ENCODE measurements around the gene WRAP73. TPM values are rescaled to one million over a fixed set of nuclear protein-coding genes. Genes with fewer than 3 reads are reported as not detected.

Gene WRAP73
- total RNA-seq, 1 experiment from 2014 or later: 51.4 TPM

DNA sequence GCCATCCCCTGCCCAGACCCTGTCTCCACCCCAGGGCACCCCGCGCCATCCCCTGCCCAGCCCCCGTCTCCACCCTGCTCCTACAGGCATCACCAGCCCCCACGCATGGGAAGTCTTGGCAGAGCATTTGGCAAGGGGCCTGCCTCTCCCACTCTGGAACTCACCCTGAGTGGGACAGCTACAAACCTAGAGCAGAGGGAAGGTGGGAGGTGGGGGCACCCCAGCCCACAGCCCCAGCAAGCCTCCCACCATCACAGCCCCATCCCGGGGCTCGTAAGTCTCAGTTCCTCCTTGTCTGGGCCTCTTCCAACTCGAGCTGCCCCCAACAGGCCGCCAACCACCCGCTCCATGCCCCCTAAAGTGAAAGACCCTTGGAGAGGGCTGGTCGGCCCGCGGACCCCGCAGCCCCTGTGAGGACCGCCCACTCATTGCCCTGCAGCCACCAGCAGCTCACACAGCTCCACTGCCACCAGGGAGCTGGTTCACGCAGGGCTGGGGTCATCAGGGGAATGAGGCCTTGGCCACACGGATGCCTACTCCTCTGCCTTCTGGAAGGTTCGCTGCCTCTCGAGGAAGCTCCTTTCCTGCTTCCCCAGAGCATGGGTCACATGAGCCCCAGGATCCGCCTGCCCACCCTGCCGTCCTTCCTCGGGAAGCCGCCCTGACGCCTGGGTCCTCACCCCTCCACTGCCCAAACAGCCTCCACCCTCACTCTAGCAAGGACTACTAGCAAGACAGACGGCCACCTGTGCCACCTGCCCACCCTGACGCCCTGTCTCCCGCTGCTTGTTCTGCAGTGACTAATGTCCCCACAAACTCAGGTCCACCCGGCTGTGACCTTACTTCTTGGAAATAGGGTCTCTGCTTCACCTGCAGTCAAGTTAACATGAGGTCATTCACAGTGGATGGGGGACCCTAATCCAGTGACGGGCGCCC is 53.0 kb downstream of the WRAP73 start:
- TF ChIP-seq TCF7L2 (IDR thresholded peaks at IDR 0.05; ENCODE audit: borderline replicate concordance, extremely low read depth, insufficient read depth, insufficient read length) (no peak), CEBPB (IDR thresholded peaks at IDR 0.05; ENCODE audit: low read depth) (no peak), SRF (IDR thresholded peaks at IDR 0.05; ENCODE audit: low read depth) (no peak)
- TF ChIP-seq, protein P1, sequence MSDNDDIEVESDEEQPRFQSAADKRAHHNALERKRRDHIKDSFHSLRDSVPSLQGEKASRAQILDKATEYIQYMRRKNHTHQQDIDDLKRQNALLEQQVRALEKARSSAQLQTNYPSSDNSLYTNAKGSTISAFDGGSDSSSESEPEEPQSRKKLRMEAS (IDR thresholded peaks at IDR 0.05): no peak
- DNase-seq (ENCODE audit: low read depth, low spot score) (no peak), ATAC-seq (no peak)
- no peak overlapping the region for H3K27ac ChIP-seq (ENCODE audit: low read depth, low read length)
- ChIA-PET RAD21 (ENCODE audit: low non-redundant PET in 1 of 2, low total read pairs in 2 of 2, uncharacterized antibody in 2 of 2, unreplicated experiment in 2 of 2) (no interaction called here), CTCF (no interaction called here), POLR2A (no interaction called here)
- H3K4me2 ChIP-seq (ENCODE audit: low read length): no peak overlapping the region
- H3K4me3 ChIP-seq (replicated peaks in 1 of 2; ENCODE audit: low read depth in 1 of 2, low read length in 2 of 2): no peak overlapping the region
- intact Hi-C loops (cut with micrococcal nuclease): no loop called here
- H3K36me3 ChIP-seq (ENCODE audit: control insufficient read depth in 1 of 2, insufficient read depth in 2 of 2, low read length in 2 of 2): no peaks in the 10 kb centered on the region
- H3K9ac ChIP-seq (ENCODE audit: low read length): no peak overlapping the region
- no peaks in the 10 kb centered on the region for H3K79me2 ChIP-seq (ENCODE audit: insufficient read depth, low read length)
- no peaks in the 10 kb centered on the region for H3K27me3 ChIP-seq (ENCODE audit: insufficient read depth, low read length)
- BruUV-seq (replicated peaks): no TSS peak
- no peaks in the 10 kb centered on the region for H3K9me2 ChIP-seq (ENCODE audit: insufficient read depth)
- no peaks in the 10 kb centered on the region for H3K4me1 ChIP-seq (ENCODE audit: control insufficient read depth in 1 of 2, insufficient read depth in 2 of 2, low read length in 2 of 2)
- H3K9me3 ChIP-seq (ENCODE audit: control insufficient read depth in 1 of 2, insufficient read depth in 1 of 2, low read depth in 1 of 2, low read length in 2 of 2): no peaks in the 10 kb centered on the region
- H2AFZ ChIP-seq (ENCODE audit: low read depth, low read length, poor library complexity, severe bottlenecking): no peak overlapping the region
- H4K20me1 ChIP-seq (ENCODE audit: insufficient read depth): no peaks in the 10 kb centered on the region

DNA sequence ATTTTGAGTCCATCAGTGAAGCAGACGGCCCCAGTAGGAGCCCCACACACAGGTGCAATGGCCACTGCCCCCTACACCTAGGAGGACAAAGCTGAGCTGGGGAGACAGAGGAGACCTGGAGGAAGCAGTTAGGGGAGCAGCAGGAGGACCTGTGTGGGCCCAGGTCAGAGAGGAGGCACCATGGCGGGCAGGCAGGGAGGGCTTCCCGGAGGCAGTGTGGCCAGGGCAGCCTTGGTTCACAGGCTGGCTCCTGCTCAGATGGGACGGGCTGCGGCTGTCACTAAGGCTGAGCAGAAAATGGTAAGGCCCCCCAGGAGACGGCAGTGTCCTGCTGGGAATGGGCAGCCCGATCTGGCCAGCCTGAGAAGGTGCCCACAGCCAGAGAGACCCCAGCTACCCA is 54.0 kb downstream of the WRAP73 start:
- no peak for DNase-seq (ENCODE audit: low read depth, low spot score)
- H4K20me1 ChIP-seq (ENCODE audit: insufficient read depth): no peaks in the 10 kb centered on the region
- POLR2A ChIA-PET: no interaction called here
- no peaks in the 10 kb centered on the region for H3K79me2 ChIP-seq (ENCODE audit: insufficient read depth, low read length)
- no peaks in the 10 kb centered on the region for H3K27me3 ChIP-seq (ENCODE audit: insufficient read depth, low read length)
- H3K36me3 ChIP-seq (ENCODE audit: control insufficient read depth in 1 of 2, insufficient read depth in 2 of 2, low read length in 2 of 2): no peaks in the 10 kb centered on the region
- H3K9me2 ChIP-seq (ENCODE audit: insufficient read depth): no peaks in the 10 kb centered on the region
- intact Hi-C loops (cut with micrococcal nuclease): no loop called here
- H3K9ac ChIP-seq (ENCODE audit: low read length): no peak overlapping the region
- no peak overlapping the region for H2AFZ ChIP-seq (ENCODE audit: low read depth, low read length, poor library complexity, severe bottlenecking)
- no peaks in the 10 kb centered on the region for H3K4me1 ChIP-seq (ENCODE audit: control insufficient read depth in 1 of 2, insufficient read depth in 2 of 2, low read length in 2 of 2)
- ATAC-seq: no peak
- H3K4me3 ChIP-seq (replicated peaks in 1 of 2; ENCODE audit: low read depth in 1 of 2, low read length in 2 of 2): no peak overlapping the region
- no peaks in the 10 kb centered on the region for H3K9me3 ChIP-seq (ENCODE audit: control insufficient read depth in 1 of 2, insufficient read depth in 1 of 2, low read depth in 1 of 2, low read length in 2 of 2)
- BruUV-seq (replicated peaks): no TSS peak
- RAD21 ChIA-PET (ENCODE audit: low non-redundant PET in 1 of 2, low total read pairs in 2 of 2, uncharacterized antibody in 2 of 2, unreplicated experiment in 2 of 2): no interaction called here
- CTCF ChIA-PET: no interaction called here
- H3K27ac ChIP-seq (ENCODE audit: low read depth, low read length): no peak overlapping the region
- H3K4me2 ChIP-seq (ENCODE audit: low read length): no peak overlapping the region
- no peak for TF ChIP-seq ZFX (IDR thresholded peaks at IDR 0.05)
- no peak for TF ChIP-seq JUND (IDR thresholded peaks at IDR 0.05)
- no peak for TF ChIP-seq SRF (IDR thresholded peaks at IDR 0.05; ENCODE audit: low read depth)
- TF ChIP-seq, protein P2, sequence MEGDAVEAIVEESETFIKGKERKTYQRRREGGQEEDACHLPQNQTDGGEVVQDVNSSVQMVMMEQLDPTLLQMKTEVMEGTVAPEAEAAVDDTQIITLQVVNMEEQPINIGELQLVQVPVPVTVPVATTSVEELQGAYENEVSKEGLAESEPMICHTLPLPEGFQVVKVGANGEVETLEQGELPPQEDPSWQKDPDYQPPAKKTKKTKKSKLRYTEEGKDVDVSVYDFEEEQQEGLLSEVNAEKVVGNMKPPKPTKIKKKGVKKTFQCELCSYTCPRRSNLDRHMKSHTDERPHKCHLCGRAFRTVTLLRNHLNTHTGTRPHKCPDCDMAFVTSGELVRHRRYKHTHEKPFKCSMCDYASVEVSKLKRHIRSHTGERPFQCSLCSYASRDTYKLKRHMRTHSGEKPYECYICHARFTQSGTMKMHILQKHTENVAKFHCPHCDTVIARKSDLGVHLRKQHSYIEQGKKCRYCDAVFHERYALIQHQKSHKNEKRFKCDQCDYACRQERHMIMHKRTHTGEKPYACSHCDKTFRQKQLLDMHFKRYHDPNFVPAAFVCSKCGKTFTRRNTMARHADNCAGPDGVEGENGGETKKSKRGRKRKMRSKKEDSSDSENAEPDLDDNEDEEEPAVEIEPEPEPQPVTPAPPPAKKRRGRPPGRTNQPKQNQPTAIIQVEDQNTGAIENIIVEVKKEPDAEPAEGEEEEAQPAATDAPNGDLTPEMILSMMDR (IDR thresholded peaks at IDR 0.05 in 2 of 3, conservative IDR thresholded peaks at IDR 0.05 in 1 of 3; ENCODE audit: borderline replicate concordance in 1 of 3, insufficient read depth in 1 of 3, low read depth in 2 of 3, low read length in 2 of 3): no peak
- TF ChIP-seq POLR2AphosphoS5 (IDR thresholded peaks at IDR 0.05; ENCODE audit: low read depth, low read length): no peak
- TF ChIP-seq, protein P3, sequence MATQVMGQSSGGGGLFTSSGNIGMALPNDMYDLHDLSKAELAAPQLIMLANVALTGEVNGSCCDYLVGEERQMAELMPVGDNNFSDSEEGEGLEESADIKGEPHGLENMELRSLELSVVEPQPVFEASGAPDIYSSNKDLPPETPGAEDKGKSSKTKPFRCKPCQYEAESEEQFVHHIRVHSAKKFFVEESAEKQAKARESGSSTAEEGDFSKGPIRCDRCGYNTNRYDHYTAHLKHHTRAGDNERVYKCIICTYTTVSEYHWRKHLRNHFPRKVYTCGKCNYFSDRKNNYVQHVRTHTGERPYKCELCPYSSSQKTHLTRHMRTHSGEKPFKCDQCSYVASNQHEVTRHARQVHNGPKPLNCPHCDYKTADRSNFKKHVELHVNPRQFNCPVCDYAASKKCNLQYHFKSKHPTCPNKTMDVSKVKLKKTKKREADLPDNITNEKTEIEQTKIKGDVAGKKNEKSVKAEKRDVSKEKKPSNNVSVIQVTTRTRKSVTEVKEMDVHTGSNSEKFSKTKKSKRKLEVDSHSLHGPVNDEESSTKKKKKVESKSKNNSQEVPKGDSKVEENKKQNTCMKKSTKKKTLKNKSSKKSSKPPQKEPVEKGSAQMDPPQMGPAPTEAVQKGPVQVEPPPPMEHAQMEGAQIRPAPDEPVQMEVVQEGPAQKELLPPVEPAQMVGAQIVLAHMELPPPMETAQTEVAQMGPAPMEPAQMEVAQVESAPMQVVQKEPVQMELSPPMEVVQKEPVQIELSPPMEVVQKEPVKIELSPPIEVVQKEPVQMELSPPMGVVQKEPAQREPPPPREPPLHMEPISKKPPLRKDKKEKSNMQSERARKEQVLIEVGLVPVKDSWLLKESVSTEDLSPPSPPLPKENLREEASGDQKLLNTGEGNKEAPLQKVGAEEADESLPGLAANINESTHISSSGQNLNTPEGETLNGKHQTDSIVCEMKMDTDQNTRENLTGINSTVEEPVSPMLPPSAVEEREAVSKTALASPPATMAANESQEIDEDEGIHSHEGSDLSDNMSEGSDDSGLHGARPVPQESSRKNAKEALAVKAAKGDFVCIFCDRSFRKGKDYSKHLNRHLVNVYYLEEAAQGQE (IDR thresholded peaks at IDR 0.05; ENCODE audit: low read depth): no peak
- TF ChIP-seq TCF7L2 (IDR thresholded peaks at IDR 0.05; ENCODE audit: borderline replicate concordance, extremely low read depth, insufficient read depth, insufficient read length): no peak
- TF ChIP-seq, protein P1 (IDR thresholded peaks at IDR 0.05): no peak
- no peak for TF ChIP-seq EZH2phosphoT487 (IDR thresholded peaks at IDR 0.05; ENCODE audit: borderline replicate concordance)
- no peak for TF ChIP-seq POLR2A (IDR thresholded peaks at IDR 0.05; ENCODE audit: borderline replicate concordance, extremely low read depth, insufficient read depth, insufficient read length)
- TF ChIP-seq SP1 (IDR thresholded peaks at IDR 0.05; ENCODE audit: low read depth): no peak
- TF ChIP-seq RAD21 (IDR thresholded peaks at IDR 0.05; ENCODE audit: low read depth): no peak
- TF ChIP-seq SIN3A (IDR thresholded peaks at IDR 0.05; ENCODE audit: low read depth): no peak
- TF ChIP-seq CEBPB (IDR thresholded peaks at IDR 0.05; ENCODE audit: low read depth): no peak
